Activated CD4-positive, alpha-beta T cell treated with anti-CD3 and anti-CD28 coated beads, Interleukin-2, Interleukin-6, amounts not matched to agents 100 ng/mL and 50 ng/mL, durations not matched to agents 16 hours and 8 hours (primary cell): ENCODE measurements around the gene NKX1-1.
A peak's percentile ranks its signal among the peaks of the same experiment; 100 is the strongest.

Experiments used
- DNase-seq: peaks from one replicate; pipeline ENCODE4 v3.0.0-alpha.2; 2020

NKX1-1 gene

GRCh38 chr4:1416051-1416947 lies 10.1 kb upstream of the NKX1-1 start:
- DNase-seq, result no peak

- no peak for DNase-seq
These were observed 9.4 kb upstream of the NKX1-1 start for GRCh38 chr4:1415681-1415981.

- DNase-seq, result no peak
These were observed 8.8 kb upstream of the NKX1-1 start for GRCh38 chr4:1414831-1415680.

GRCh38 chr4:1413687-1414479 lies 7.6 kb upstream of the NKX1-1 start:
- DNase-seq, result no peak

- no peak for DNase-seq
These were observed 7.0 kb upstream of the NKX1-1 start for GRCh38 chr4:1413204-1413663.

GRCh38 chr4:1412376-1413203 lies 6.3 kb upstream of the NKX1-1 start:
- DNase-seq, result no peak

- no peak for DNase-seq
These were observed 5.5 kb upstream of the NKX1-1 start for GRCh38 chr4:1411436-1412375.

- peak; percentile 55 for DNase-seq
These were observed 4.5 kb upstream of the NKX1-1 start for GRCh38 chr4:1410491-1411325.

- no peak for DNase-seq
These were observed 3.5 kb upstream of the NKX1-1 start for GRCh38 chr4:1409491-1410425.

- no peak for DNase-seq
These were observed 2.8 kb upstream of the NKX1-1 start for GRCh38 chr4:1409079-1409478.

- DNase-seq, result no peak
These were observed 2.2 kb upstream of the NKX1-1 start for GRCh38 chr4:1408418-1408817.

- DNase-seq, result no peak
These were observed 1.6 kb upstream of the NKX1-1 start for GRCh38 chr4:1407657-1408333.

- DNase-seq, result no peak
These were observed 877 bp upstream of the NKX1-1 start for GRCh38 chr4:1406981-1407656.

- no peak for DNase-seq
These were observed 427 bp downstream of the NKX1-1 start for GRCh38 chr4:1405636-1406393.

- no peak for DNase-seq
These were observed 997 bp downstream of the NKX1-1 start for GRCh38 chr4:1405254-1405635.

GRCh38 chr4:1404573-1405253 lies 1.5 kb downstream of the NKX1-1 start:
- DNase-seq, result no peak
